MM.1S (cell line): ENCODE data around the gene ANKS1B.

ENCODE experiments used
- DNase-seq: peaks from one replicate; pipeline ENCODE4 v3.0.0-alpha.2; 2015
- H2AFZ ChIP-seq: fragments of 300-600 bp; sonication (generic); 2 replicates; pipeline ENCODE4 v1.6.0; 2016; ENCODE audit warnings: antibody characterized with exemption, low read length
- H3F3A ChIP-seq: fragments of 300-600 bp; sonication (generic); 2 replicates; pipeline ENCODE4 v1.6.1; 2016; ENCODE audit warnings: mild to moderate bottlenecking, antibody characterized with exemption, low read length, moderate library complexity, mixed read lengths; ENCODE audit not compliant: insufficient read depth
- H3K27ac ChIP-seq: fragments of 300-600 bp; sonication (generic); 2 replicates; pipeline ENCODE4 v1.5.1; 2016; ENCODE audit warnings: mild to moderate bottlenecking, low read length
- H3K27me3 ChIP-seq: fragments of 300-600 bp; sonication (generic); replicated peaks from 2 replicates; pipeline ENCODE4 v1.6.0; 2016; ENCODE audit warnings: low read length; ENCODE audit not compliant: insufficient read depth
- H3K36me3 ChIP-seq: fragments of 300-600 bp; sonication (generic); replicated peaks from 2 replicates; pipeline ENCODE4 v1.6.1; 2016; ENCODE audit warnings: mild to moderate bottlenecking, low read length, mixed read lengths; ENCODE audit not compliant: insufficient read depth
- H3K4me1 ChIP-seq: fragments of 300-600 bp; sonication (generic); 2 replicates; pipeline ENCODE4 v1.6.1; 2016; ENCODE audit warnings: low read length, mixed read lengths
- H3K4me2 ChIP-seq: fragments of 300-600 bp; sonication (generic); 2 replicates; pipeline ENCODE4 v1.6.0; 2016; ENCODE audit warnings: low read depth, low read length
- H3K4me3 ChIP-seq: fragments of 300-600 bp; sonication (generic); 2 replicates; pipeline ENCODE4 v1.5.1; 2016; ENCODE audit warnings: low read length, mixed read lengths
- H3K79me2 ChIP-seq: fragments of 300-600 bp; sonication (generic); 2 replicates; pipeline ENCODE4 v1.6.1; 2016; ENCODE audit warnings: mixed run types, low read length, mixed read lengths
- H3K9ac ChIP-seq: fragments of 300-600 bp; sonication (generic); 2 replicates; pipeline ENCODE4 v1.6.1; 2016; ENCODE audit warnings: low read length, mixed read lengths
- H3K9me2 ChIP-seq: fragments of 300-600 bp; sonication (generic); replicated peaks from 2 replicates; pipeline ENCODE4 v1.6.1; 2016; ENCODE audit warnings: mild to moderate bottlenecking, low read length, mixed read lengths; ENCODE audit not compliant: insufficient read depth
- H3K9me3 ChIP-seq: fragments of 300-600 bp; sonication (generic); replicated peaks from 2 replicates; pipeline ENCODE4 v1.6.1; 2016; ENCODE audit warnings: mild to moderate bottlenecking, low read length, mixed read lengths; ENCODE audit not compliant: insufficient read depth
- H4K20me1 ChIP-seq: fragments of 300-600 bp; sonication (generic); 2 replicates; pipeline ENCODE4 v1.6.1; 2016; ENCODE audit warnings: mild to moderate bottlenecking, low read length, moderate library complexity, mixed read lengths; ENCODE audit not compliant: insufficient read depth
- EZH2 ChIP-seq: fragments of 300-600 bp; sonication (generic); optimal IDR thresholded peaks from 2 replicates; pipeline ENCODE3; 2017; ENCODE audit warnings: low read depth, mild to moderate bottlenecking, antibody characterized with exemption, low read length, mixed read lengths
- EZH2phosphoT487 ChIP-seq: fragments of 300-600 bp; sonication (generic); IDR thresholded peaks from 2 replicates; pipeline ENCODE4 v1.6.1; 2018; ENCODE audit warnings: antibody characterized with exemption, low read length
- TF ChIP-seq, protein P1 (sequence below): fragments of 300-600 bp; sonication (generic); IDR thresholded peaks from 2 replicates; pipeline ENCODE4 v1.5.1; 2016; ENCODE audit warnings: antibody characterized with exemption, low read length, mixed read lengths

The ANKS1B gene

DNA sequence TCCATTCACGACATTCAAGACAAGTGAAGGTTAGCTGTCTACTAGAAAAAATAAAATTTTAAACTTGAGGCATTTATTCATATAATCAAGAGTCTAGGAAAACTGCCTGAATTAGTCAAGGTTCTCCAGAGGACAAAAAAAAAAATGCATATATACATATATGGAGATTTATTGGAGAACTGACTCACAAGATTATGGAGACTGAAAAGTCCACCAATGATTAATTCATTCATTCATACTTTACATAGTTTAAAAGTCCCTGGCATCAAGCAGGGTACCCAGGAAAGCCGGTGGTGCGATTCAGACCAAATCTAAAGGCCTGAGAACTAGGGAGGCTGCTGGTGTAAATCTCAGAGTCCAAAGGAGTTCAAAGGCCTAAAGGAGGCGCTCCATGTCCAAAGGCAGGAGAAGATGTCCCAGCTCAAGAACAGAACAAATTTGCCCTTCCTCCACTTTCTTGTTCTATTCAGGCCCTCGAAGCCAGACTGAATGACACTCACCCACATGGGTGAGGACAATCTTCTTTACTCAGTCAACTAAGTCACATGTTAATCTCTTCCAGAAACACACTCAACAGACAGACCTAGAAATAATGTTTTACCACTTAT is 64.3 kb downstream of the ANKS1B start:
- Histone ChIP-seq H3K27me3 (no peaks in the 10 kb centered on the region), H3K4me2 (no peak overlapping the region), H3K9ac (no peak overlapping the region), H4K20me1 (no peaks in the 10 kb centered on the region), H3K4me3 (no peak overlapping the region), H2AFZ (no peak overlapping the region), H3K27ac (no peak overlapping the region), H3K4me1 (no peaks in the 10 kb centered on the region), H3K9me3 (no peaks in the 10 kb centered on the region), H3K79me2 (no peaks in the 10 kb centered on the region), H3F3A (no peaks in the 10 kb centered on the region), H3K36me3 (no peaks in the 10 kb centered on the region), H3K9me2 (no peaks in the 10 kb centered on the region)
- DNase-seq = no peak
- TF ChIP-seq EZH2phosphoT487 = no peak
- TF ChIP-seq, protein P1, sequence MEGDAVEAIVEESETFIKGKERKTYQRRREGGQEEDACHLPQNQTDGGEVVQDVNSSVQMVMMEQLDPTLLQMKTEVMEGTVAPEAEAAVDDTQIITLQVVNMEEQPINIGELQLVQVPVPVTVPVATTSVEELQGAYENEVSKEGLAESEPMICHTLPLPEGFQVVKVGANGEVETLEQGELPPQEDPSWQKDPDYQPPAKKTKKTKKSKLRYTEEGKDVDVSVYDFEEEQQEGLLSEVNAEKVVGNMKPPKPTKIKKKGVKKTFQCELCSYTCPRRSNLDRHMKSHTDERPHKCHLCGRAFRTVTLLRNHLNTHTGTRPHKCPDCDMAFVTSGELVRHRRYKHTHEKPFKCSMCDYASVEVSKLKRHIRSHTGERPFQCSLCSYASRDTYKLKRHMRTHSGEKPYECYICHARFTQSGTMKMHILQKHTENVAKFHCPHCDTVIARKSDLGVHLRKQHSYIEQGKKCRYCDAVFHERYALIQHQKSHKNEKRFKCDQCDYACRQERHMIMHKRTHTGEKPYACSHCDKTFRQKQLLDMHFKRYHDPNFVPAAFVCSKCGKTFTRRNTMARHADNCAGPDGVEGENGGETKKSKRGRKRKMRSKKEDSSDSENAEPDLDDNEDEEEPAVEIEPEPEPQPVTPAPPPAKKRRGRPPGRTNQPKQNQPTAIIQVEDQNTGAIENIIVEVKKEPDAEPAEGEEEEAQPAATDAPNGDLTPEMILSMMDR = no peak
- no peak for TF ChIP-seq EZH2

GRCh38 chr12:99917711-99918402 is 66.9 kb downstream of the ANKS1B start:
- H4K20me1 ChIP-seq = no peaks in the 10 kb centered on the region
- H2AFZ ChIP-seq = no peak overlapping the region
- DNase-seq = no peak
- H3K4me2 ChIP-seq = no peak overlapping the region
- no peaks in the 10 kb centered on the region for H3K27me3 ChIP-seq
- TF ChIP-seq EZH2phosphoT487 = no peak
- no peak for TF ChIP-seq EZH2
- TF ChIP-seq, protein P1 = no peak
- H3K27ac ChIP-seq = no peak overlapping the region
- no peak overlapping the region for H3K4me3 ChIP-seq
- H3F3A ChIP-seq = no peaks in the 10 kb centered on the region
- H3K79me2 ChIP-seq = no peaks in the 10 kb centered on the region
- no peaks in the 10 kb centered on the region for H3K4me1 ChIP-seq
- no peak overlapping the region for H3K9ac ChIP-seq
- H3K36me3 ChIP-seq = no peaks in the 10 kb centered on the region
- no peaks in the 10 kb centered on the region for H3K9me2 ChIP-seq
- H3K9me3 ChIP-seq = no peaks in the 10 kb centered on the region

DNA sequence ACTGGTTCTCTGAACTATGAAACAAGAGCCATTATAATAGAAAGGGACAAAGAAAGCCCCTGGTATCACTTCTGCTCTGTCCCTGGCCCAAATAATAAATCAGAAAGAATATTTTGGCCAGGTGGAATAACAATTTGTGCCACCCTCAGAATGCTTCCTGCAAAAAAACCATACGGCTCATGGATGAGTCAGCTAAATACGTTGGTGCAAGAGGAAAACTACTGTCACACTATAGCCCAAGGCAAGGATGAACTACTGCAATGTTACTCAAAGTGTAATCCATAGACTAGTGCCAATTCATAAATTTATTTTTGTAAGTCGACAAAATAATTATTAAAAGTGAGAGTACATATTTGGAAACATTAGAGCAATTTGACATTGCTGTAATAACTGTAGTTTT is 68.2 kb downstream of the ANKS1B start:
- Histone ChIP-seq H3K9ac (no peak overlapping the region), H2AFZ (no peak overlapping the region), H3K27me3 (no peaks in the 10 kb centered on the region), H3K4me3 (no peak overlapping the region), H3K4me2 (no peak overlapping the region), H3K9me2 (no peaks in the 10 kb centered on the region), H3K79me2 (no peaks in the 10 kb centered on the region), H3K4me1 (no peaks in the 10 kb centered on the region), H3K9me3 (no peaks in the 10 kb centered on the region), H3K36me3 (no peaks in the 10 kb centered on the region), H4K20me1 (no peaks in the 10 kb centered on the region), H3K27ac (no peak overlapping the region), H3F3A (no peaks in the 10 kb centered on the region)
- no peak for TF ChIP-seq EZH2
- TF ChIP-seq EZH2phosphoT487 = no peak
- TF ChIP-seq, protein P1 = no peak
- no peak for DNase-seq
